B cell (primary cell): ENCODE measurements around the gene ACSM6. TPM values are rescaled to one million over a fixed set of nuclear protein-coding genes. Genes with fewer than 3 reads are reported as not detected.

Source experiments
- ATAC-seq: fragments of 200-7000 bp; cut with Tn5 transposase; one replicate; pipeline ENCODE4 v1.10.0; 2021; ENCODE audit warnings: low read depth, mild to moderate bottlenecking, moderate number of reproducible peaks, moderate library complexity
- CTCF ChIA-PET: fragments of 350-600 bp; sonication (Branson Sonifier 250); formaldehyde crosslinking; loops from one replicate; lab custom pipeline; 2021; ENCODE audit warnings: antibody characterized with exemption, inconsistent platforms; lab: Charles Lee
- POLR2A ChIA-PET: fragments of 350-600 bp; sonication (Branson Sonifier 250); formaldehyde crosslinking; loops from one replicate; lab custom pipeline; 2021; ENCODE audit warnings: antibody characterized with exemption; lab: Charles Lee
- DNase-seq: peaks from one replicate; pipeline ENCODE4 v3.0.0; 2013
- H2AFZ ChIP-seq: 2 replicates; pipeline ENCODE4 v1.6.1; 2012; ENCODE audit warnings: mild to moderate bottlenecking, low read depth, low read length; ENCODE audit not compliant: insufficient read depth, poor library complexity, severe bottlenecking
- H3K27ac ChIP-seq, 2 donors: 1 replicate in 1 of 2; 2 replicates in 1 of 2; pipeline ENCODE4 v1.5.1; 2012 to 2013; ENCODE audit warnings: low read length in 2 of 2, mild to moderate bottlenecking in 2 of 2, moderate library complexity in 1 of 2
- H3K27me3 ChIP-seq, 4 experiments: fragments of 200-600 bp in 1 of 4; sonication (generic) in 1 of 4; replicated peaks in 1 of 4; 1 replicate in 2 of 4; 2 replicates in 2 of 4; pipeline versions ENCODE4 v1.6.1 to v1.7.0; 2013 to 2016; ENCODE audit warnings: low read length in 3 of 4, mild to moderate bottlenecking in 2 of 4, mixed read lengths in 1 of 4, moderate library complexity in 1 of 4; ENCODE audit not compliant: insufficient read depth in 4 of 4, control insufficient read depth in 3 of 4; ENCODE audit errors: control extremely low read depth in 1 of 4
- H3K36me3 ChIP-seq, 2 experiments: replicated peaks in 1 of 2; 1 replicate in 1 of 2; 2 replicates in 1 of 2; pipeline versions ENCODE4 v1.6.1 to v1.7.1; 2013; ENCODE audit warnings: low read length in 1 of 2; ENCODE audit not compliant: insufficient read depth in 2 of 2, control insufficient read depth in 1 of 2; ENCODE audit errors: control extremely low read depth in 1 of 2, extremely low read depth in 1 of 2
- H3K4me1 ChIP-seq, 2 donors: fragments of 200-600 bp in 1 of 2; sonication (generic) in 1 of 2; 1 replicate in 1 of 2; 2 replicates in 1 of 2; pipeline versions ENCODE4 v1.5.1 to v1.6.1; 2013 to 2017; ENCODE audit warnings: low read length in 2 of 2; ENCODE audit not compliant: control insufficient read depth in 2 of 2, insufficient read depth in 2 of 2
- H3K4me2 ChIP-seq: replicated peaks from 2 replicates; pipeline ENCODE3; 2012; ENCODE audit warnings: mild to moderate bottlenecking, low read depth, low read length; ENCODE audit not compliant: poor library complexity, severe bottlenecking
- H3K4me3 ChIP-seq, 5 experiments: fragments of 200-600 bp in 1 of 5; sonication (generic) in 1 of 5; 1 replicate in 3 of 5; 2 replicates in 2 of 5; pipeline versions ENCODE4 v1.5.1 to v1.7.0; 2011 to 2016; ENCODE audit warnings: low read length in 4 of 5, mild to moderate bottlenecking in 4 of 5, low read depth in 2 of 5, control low read depth in 1 of 5, moderate library complexity in 1 of 5; ENCODE audit not compliant: insufficient read depth in 1 of 5; ENCODE audit errors: control extremely low read depth in 1 of 5, extremely low read depth in 1 of 5
- H3K79me2 ChIP-seq: fragments of 200-600 bp; sonication (generic); one replicate; pipeline ENCODE4 v1.6.0; 2016; ENCODE audit warnings: low read length; ENCODE audit not compliant: control insufficient read depth, insufficient read depth
- H3K9ac ChIP-seq: fragments of 200-600 bp; sonication (generic); 2 replicates; pipeline ENCODE4 v1.6.1; 2017; ENCODE audit warnings: mild to moderate bottlenecking, low read length, moderate library complexity
- H3K9me3 ChIP-seq, 3 donors: one replicate each; pipeline versions ENCODE4 v1.6.1 to v1.7.1; 2013; ENCODE audit warnings: low read length in 2 of 3; ENCODE audit not compliant: control insufficient read depth in 2 of 3, insufficient read depth in 1 of 3; ENCODE audit errors: control extremely low read depth in 1 of 3
- H4K20me1 ChIP-seq: 2 replicates; pipeline ENCODE4 v1.6.0; 2012; ENCODE audit warnings: mild to moderate bottlenecking, low read length; ENCODE audit not compliant: insufficient read depth, control insufficient read depth, poor library complexity, severe bottlenecking
- H3K27ac Mint-ChIP-seq: one replicate; pipeline ENCODE4 v1.8.0; 2021; ENCODE audit warnings: mixed read lengths
- H3K27me3 Mint-ChIP-seq: one replicate; pipeline ENCODE4 v1.8.0; 2021; ENCODE audit warnings: mixed read lengths
- H3K4me1 Mint-ChIP-seq: one replicate; pipeline ENCODE4 v1.8.0; 2021; ENCODE audit warnings: mixed read lengths
- H3K4me3 Mint-ChIP-seq: one replicate; pipeline ENCODE4 v1.8.0; 2021; ENCODE audit warnings: mixed read lengths
- H3K9me3 Mint-ChIP-seq: one replicate; pipeline ENCODE4 v1.8.0; 2022; ENCODE audit warnings: mixed read lengths; ENCODE audit not compliant: insufficient read depth
- EZH2 ChIP-seq: IDR thresholded peaks from 2 replicates; pipeline ENCODE4 v1.6.1; 2012; ENCODE audit warnings: borderline replicate concordance, low read depth, mild to moderate bottlenecking, moderate library complexity, low read length; ENCODE audit not compliant: insufficient read depth, poor library complexity, severe bottlenecking
- WGBS: methylation state at CpG from one replicate; pipeline ENCODE4 v1.1.5; 2013; ENCODE audit warnings: missing lambda C conversion rate; ENCODE audit not compliant: insufficient coverage; 5-methylcytosine and 5-hydroxymethylcytosine counted together
- intact Hi-C: fragments of 100-400 bp; cut with micrococcal nuclease; formaldehyde crosslinking; loops from one replicate; pipeline ENCODE4 v1.10.0; 2022
- polyA plus RNA-seq: library from polyadenylated mRNA; depleted of rRNA; stranded (reverse); fragments of >200 nt; gene quantifications from 2 replicates; pipeline ENCODE4 v1.2.3, GENCODE V29; 2012
- total RNA-seq, 2 donors: library from RNA; stranded (reverse); fragments of 120-200 nt in 1 of 2; gene quantifications; 1 replicate in 1 of 2; 2 replicates in 1 of 2; pipeline versions ENCODE4 v1.2.3 to v1.2.4, GENCODE V29; 2013 to 2022
- TF ChIP-seq, protein P1 (sequence below): fragments of 200-600 bp; IDR thresholded peaks from one replicate; pipeline ENCODE4 v1.8.0; 2022; ENCODE audit warnings: antibody characterized with exemption, mild to moderate bottlenecking

The ACSM6 gene
- total and polyA plus RNA-seq, 2 donors (not counting 1 experiment from before 2014, with no cell fraction given) = not detected

DNA sequence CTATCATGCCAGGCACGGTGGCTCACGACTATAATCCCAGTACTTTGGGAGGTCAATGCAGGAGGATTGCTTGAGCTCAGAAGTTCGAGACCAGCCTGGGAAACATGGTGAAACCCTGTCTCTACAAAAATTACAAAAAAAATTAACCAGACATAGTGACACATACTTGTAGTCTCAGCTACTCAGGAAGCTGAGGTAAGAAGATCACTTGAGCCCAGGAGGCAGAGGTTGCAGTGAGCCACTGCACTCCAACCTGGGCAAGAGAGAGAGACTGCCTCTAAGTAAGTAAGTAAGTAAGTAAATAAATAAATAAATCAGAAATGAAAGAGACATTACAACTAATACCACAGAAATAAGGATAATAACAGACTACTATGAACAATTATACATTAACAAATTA is 60.6 kb downstream of the ACSM6 start:
- peak overlapping the region; percentile 32 for H3K27ac Mint-ChIP-seq

DNA sequence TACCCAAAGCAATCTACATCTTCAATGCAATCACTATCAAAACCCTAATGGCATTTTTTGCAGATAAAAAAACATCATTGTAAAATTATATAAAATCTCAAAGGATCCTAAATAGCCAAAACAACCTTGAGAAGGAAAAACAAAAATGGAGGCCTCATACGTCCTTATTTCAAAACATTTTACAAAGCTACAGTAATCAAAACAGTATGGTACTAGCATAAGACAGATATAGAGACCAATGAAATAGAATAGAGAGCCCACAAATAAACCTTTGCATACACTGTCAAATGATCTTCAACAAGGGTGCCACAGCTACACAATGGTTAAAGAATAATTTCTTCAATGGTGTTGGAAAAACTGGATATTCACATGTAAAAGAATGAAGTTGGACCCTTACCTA is 62.2 kb downstream of the ACSM6 start:
- ATAC-seq (no peak), DNase-seq (no peak)
- no CpG with 5 or more reads among the region's 1 CpG for WGBS
- Histone ChIP-seq H3K27me3 (no peaks in the 10 kb centered on the region), H3K4me3 (no peak overlapping the region), H3K27ac (no peak overlapping the region), H3K79me2 (peaks cover 61% of the 10 kb centered on the region), H3K9ac (no peak overlapping the region), H3K4me1 (peaks cover 6 to 7% of the 10 kb centered on the region in 2 donors), H2AFZ (no peak overlapping the region), H3K9me3 (peaks cover 0 to 3% (median 0%) of the 10 kb centered on the region in 3 donors), H4K20me1 (peaks cover 13% of the 10 kb centered on the region), H3K36me3 (peaks cover 0 to 56% of the 10 kb centered on the region in 2 experiments), H3K4me2 (no peak overlapping the region)
- TF ChIP-seq EZH2 = no peak
- TF ChIP-seq, protein P1, sequence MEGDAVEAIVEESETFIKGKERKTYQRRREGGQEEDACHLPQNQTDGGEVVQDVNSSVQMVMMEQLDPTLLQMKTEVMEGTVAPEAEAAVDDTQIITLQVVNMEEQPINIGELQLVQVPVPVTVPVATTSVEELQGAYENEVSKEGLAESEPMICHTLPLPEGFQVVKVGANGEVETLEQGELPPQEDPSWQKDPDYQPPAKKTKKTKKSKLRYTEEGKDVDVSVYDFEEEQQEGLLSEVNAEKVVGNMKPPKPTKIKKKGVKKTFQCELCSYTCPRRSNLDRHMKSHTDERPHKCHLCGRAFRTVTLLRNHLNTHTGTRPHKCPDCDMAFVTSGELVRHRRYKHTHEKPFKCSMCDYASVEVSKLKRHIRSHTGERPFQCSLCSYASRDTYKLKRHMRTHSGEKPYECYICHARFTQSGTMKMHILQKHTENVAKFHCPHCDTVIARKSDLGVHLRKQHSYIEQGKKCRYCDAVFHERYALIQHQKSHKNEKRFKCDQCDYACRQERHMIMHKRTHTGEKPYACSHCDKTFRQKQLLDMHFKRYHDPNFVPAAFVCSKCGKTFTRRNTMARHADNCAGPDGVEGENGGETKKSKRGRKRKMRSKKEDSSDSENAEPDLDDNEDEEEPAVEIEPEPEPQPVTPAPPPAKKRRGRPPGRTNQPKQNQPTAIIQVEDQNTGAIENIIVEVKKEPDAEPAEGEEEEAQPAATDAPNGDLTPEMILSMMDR = no peak
- no peaks in the 10 kb centered on the region for H3K9me3 Mint-ChIP-seq
- H3K27ac Mint-ChIP-seq = peak overlapping the region; percentile 59
- intact Hi-C loops = no loop called here
- peaks cover 27% of the 10 kb centered on the region for H3K4me1 Mint-ChIP-seq
- ChIA-PET POLR2A (no interaction called here), CTCF (interaction anchor here (2.9 to 5.5 kb wide), 2 partner anchors 10 to 107 kb away, joined by 15 to 26 read pairs; no protein-coding TSS in a partner anchor)
- no peak overlapping the region for H3K4me3 Mint-ChIP-seq
- no peaks in the 10 kb centered on the region for H3K27me3 Mint-ChIP-seq

More for the DNA sequence above, 60.6 kb downstream of the ACSM6 start:
- H3K4me3 Mint-ChIP-seq = no peak overlapping the region
- Histone ChIP-seq H3K79me2 (peaks cover 60% of the 10 kb centered on the region), H3K36me3 (peaks cover 0 to 50% of the 10 kb centered on the region in 2 experiments), H3K27me3 (no peaks in the 10 kb centered on the region), H3K9ac (no peak overlapping the region), H3K4me3 (no peak overlapping the region), H3K4me2 (no peak overlapping the region), H4K20me1 (peaks cover 9% of the 10 kb centered on the region), H3K27ac (peak overlapping the region in 1 of 2 donors; percentile 23), H2AFZ (no peak overlapping the region), H3K4me1 (peaks cover 6 to 7% of the 10 kb centered on the region in 2 donors), H3K9me3 (peaks cover 0 to 3% (median 0%) of the 10 kb centered on the region in 3 donors)
- intact Hi-C loops = no loop called here
- ATAC-seq (no peak), DNase-seq (no peak)
- TF ChIP-seq EZH2 = no peak
- TF ChIP-seq, protein P1 = no peak
- 96% methylated on average over 3 of the region's 3 CpGs for WGBS
- H3K4me1 Mint-ChIP-seq = peaks cover 27% of the 10 kb centered on the region
- no peaks in the 10 kb centered on the region for H3K27me3 Mint-ChIP-seq
- no peaks in the 10 kb centered on the region for H3K9me3 Mint-ChIP-seq
- POLR2A ChIA-PET = no interaction called here
- CTCF ChIA-PET = interaction anchor here (1.3 to 2.4 kb wide), 2 partner anchors 9 to 109 kb away, joined by 5 to 12 read pairs; no protein-coding TSS in a partner anchor
